Measurements from ENCODE around the gene PWP1. TPM values are rescaled to one million over a fixed set of nuclear protein-coding genes. Genes with fewer than 3 reads are reported as not detected.

PWP1 gene
- total RNA-seq, 1 experiment from 2014 or later: 49.7 TPM

DNA sequence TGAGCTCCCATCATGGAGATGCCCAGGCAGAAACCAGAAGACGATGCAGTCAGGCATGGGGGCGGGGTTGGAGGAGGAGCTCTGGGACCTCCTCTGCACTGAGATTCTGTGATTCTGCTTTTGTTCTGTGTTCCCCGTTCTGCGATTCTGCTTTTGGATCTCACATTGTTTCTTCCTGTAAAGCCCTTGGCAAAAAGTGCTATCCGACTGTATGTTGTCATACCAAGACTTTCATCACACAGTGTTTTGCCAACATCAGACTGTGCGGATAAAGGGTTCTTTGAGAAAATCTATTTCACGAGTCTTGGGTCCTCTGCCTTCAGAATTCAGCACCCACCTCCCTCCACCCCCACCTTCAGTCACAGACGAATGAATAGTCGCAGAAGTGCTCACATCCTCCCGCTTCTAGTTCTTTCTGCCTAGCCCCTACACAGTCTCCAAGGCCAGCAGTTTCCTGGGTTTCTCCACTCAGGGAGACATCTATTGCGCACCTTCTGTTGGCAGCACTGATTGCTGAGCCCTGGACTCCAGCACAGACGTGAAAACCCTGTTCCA lies 24.7 kb upstream of the PWP1 start:
- H3K9ac ChIP-seq (ENCODE audit: extremely low read depth, insufficient read length, low read length): no peak overlapping the region
- H3K56ac ChIP-seq (ENCODE audit: insufficient read length, low read depth, low read length): no peak overlapping the region
- no peak overlapping the region for H2BK12ac ChIP-seq (ENCODE audit: insufficient read length, low read depth, low read length)
- no peak overlapping the region for H2BK15ac ChIP-seq (ENCODE audit: low read depth, low read length)
- H3K27me3 Mint-ChIP-seq (ENCODE audit: low read depth): no peaks in the 10 kb centered on the region
- no peak overlapping the region for H4K91ac ChIP-seq (ENCODE audit: insufficient read length, low read depth, low read length)
- no peak overlapping the region for H3K18ac ChIP-seq (ENCODE audit: insufficient read length, low read depth, low read length)
- no peak overlapping the region for H3K4ac ChIP-seq (ENCODE audit: low read depth, low read length)
- no peak overlapping the region for H2BK20ac ChIP-seq (ENCODE audit: low read depth, low read length, poor library complexity, severe bottlenecking)
- no peak overlapping the region for H3K27ac ChIP-seq (ENCODE audit: insufficient read length, low read depth, low read length)
- H3K27me3 ChIP-seq (ENCODE audit: insufficient read depth, low read length): no peaks in the 10 kb centered on the region
- no peak overlapping the region for H3K4me2 ChIP-seq (ENCODE audit: insufficient read depth, insufficient read length, low read length)
- H3K4me1 Mint-ChIP-seq: peaks cover 27 to 37% of the 10 kb centered on the region in 2 experiments
- WGBS (ENCODE audit: extremely low coverage, insufficient read length, low lambda C conversion rate): no CpG with 5 or more reads among the region's 12 CpGs
- H3K9me3 Mint-ChIP-seq: no peaks in the 10 kb centered on the region
- peak overlapping the region in 1 of 3 experiments; percentile 22; a peak in 1 of 7 replicates for H3K27ac Mint-ChIP-seq
- no peaks in the 10 kb centered on the region for H3K9me3 ChIP-seq (ENCODE audit: control insufficient read depth, low read depth, low read length)
- H2BK120ac ChIP-seq (ENCODE audit: low read depth, low read length, poor library complexity, severe bottlenecking): no peak overlapping the region
- H4K8ac ChIP-seq (replicated peaks; ENCODE audit: insufficient read length, low read depth, low read length): no peak overlapping the region
- peaks cover 9% of the 10 kb centered on the region; the same call in 1 of the 2 replicates for H3K4me1 ChIP-seq (ENCODE audit: insufficient read depth, low read length)
- H2AFZ ChIP-seq (ENCODE audit: low read length): no peak overlapping the region
- no peaks in the 10 kb centered on the region for H3K23me2 ChIP-seq (ENCODE audit: insufficient read length, low read depth, low read length, poor library complexity, severe bottlenecking)
- no peaks in the 10 kb centered on the region for H4K20me1 ChIP-seq (ENCODE audit: control insufficient read depth, insufficient read depth, insufficient read length)
- peak; percentile 71 for DNase-seq
- H3K4me3 Mint-ChIP-seq: no peak overlapping the region; a peak in 1 of 5 replicates
- H3K36me3 Mint-ChIP-seq (ENCODE audit: insufficient read depth in 1 of 3, low read depth in 3 of 3): no peaks in the 10 kb centered on the region; a peak in 1 of 7 replicates
- no peak overlapping the region for H3T11ph ChIP-seq (ENCODE audit: low read length)
- no peak overlapping the region for H3K23ac ChIP-seq (ENCODE audit: insufficient read length, low read depth, low read length)
- H3K14ac ChIP-seq (ENCODE audit: insufficient read depth, low read length): no peak overlapping the region
- H3K79me2 ChIP-seq (ENCODE audit: insufficient read depth, low read length): no peaks in the 10 kb centered on the region
- TF ChIP-seq, protein P1, sequence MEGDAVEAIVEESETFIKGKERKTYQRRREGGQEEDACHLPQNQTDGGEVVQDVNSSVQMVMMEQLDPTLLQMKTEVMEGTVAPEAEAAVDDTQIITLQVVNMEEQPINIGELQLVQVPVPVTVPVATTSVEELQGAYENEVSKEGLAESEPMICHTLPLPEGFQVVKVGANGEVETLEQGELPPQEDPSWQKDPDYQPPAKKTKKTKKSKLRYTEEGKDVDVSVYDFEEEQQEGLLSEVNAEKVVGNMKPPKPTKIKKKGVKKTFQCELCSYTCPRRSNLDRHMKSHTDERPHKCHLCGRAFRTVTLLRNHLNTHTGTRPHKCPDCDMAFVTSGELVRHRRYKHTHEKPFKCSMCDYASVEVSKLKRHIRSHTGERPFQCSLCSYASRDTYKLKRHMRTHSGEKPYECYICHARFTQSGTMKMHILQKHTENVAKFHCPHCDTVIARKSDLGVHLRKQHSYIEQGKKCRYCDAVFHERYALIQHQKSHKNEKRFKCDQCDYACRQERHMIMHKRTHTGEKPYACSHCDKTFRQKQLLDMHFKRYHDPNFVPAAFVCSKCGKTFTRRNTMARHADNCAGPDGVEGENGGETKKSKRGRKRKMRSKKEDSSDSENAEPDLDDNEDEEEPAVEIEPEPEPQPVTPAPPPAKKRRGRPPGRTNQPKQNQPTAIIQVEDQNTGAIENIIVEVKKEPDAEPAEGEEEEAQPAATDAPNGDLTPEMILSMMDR (conservative IDR thresholded peaks at IDR 0.05): no peak
- no peak overlapping the region for H4K5ac ChIP-seq (ENCODE audit: insufficient read length, low read depth, low read length)
- no peaks in the 10 kb centered on the region for H3K79me1 ChIP-seq (ENCODE audit: insufficient read depth, low read depth, low read length, poor library complexity, severe bottlenecking)
- no peak overlapping the region for H2AK5ac ChIP-seq (ENCODE audit: insufficient read length, low read length)
- H2BK5ac ChIP-seq (ENCODE audit: insufficient read length, low read length): no peak overlapping the region
